SK-N-MC (cell line): ENCODE results near the gene PCBD1.

ENCODE experiments used
- EZH2 ChIP-seq: fragments of 200-600 bp; sonication (generic); IDR thresholded peaks from one replicate; pipeline ENCODE4 v1.6.1; 2017; ENCODE audit warnings: antibody characterized with exemption
- FOXP2 ChIP-seq: optimal IDR thresholded peaks from 2 replicates; pipeline ENCODE3; 2011; ENCODE audit warnings: mild to moderate bottlenecking, moderate library complexity; ENCODE audit not compliant: insufficient read depth; ENCODE audit errors: extremely low read length, control extremely low read depth
- POLR2AphosphoS5 ChIP-seq: IDR thresholded peaks from 2 replicates; pipeline ENCODE4 v1.6.1; 2012; ENCODE audit warnings: mild to moderate bottlenecking, low read depth, low read length, borderline replicate concordance

GRCh38 chr10:70911386-70911785, 23.0 kb upstream of the PCBD1 start:
- no peak for TF ChIP-seq EZH2
- no peak for TF ChIP-seq POLR2AphosphoS5
- no peak for TF ChIP-seq FOXP2
